ENCODE results near the gene CYBRD1. TPM values are rescaled to one million over a fixed set of nuclear protein-coding genes. Genes with fewer than 3 reads are reported as not detected.

CYBRD1 gene
- total and polyA plus RNA-seq, 10 of the 15 experiments (the other 5 are each of a cell fraction or from before 2014, with no cell fraction given), result 10.8 to 51.9 (median 29.6) TPM

DNA sequence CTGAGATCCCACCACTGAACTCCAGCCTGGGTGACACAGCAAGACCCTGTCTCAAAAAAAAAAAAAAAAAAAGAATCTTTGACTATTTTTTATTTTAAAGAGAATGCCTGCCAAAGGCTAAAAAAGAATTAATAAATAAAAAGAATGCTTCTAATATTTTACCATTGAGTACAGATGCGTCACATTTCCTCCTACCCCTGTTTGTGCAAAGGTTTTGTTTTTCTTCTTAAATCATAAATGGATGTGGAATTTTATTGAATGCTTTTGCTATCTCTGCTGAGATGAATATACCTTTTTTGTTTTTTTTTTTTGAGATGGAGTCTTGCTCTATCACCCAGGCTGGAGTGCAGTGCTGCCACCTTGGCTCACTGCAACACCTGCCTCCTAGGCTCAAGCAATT, 22.8 kb downstream of the CYBRD1 start:
- H4K20me1 ChIP-seq (ENCODE audit: control insufficient read depth, insufficient read depth), result no peaks in the 10 kb centered on the region
- H2AFZ ChIP-seq (ENCODE audit: control insufficient read depth, low read depth, low read length), result no peak overlapping the region
- POLR2A ChIA-PET, result interaction anchor here (0.6 to 0.7 kb wide), 4 partner anchors 21 to 535 kb away, joined by 4 to 8 read pairs (median 4); no protein-coding TSS in a partner anchor
- H3K27ac ChIP-seq (ENCODE audit: control insufficient read depth, insufficient read depth), result no peak overlapping the region
- 97% methylated on average over 1 of the region's 1 CpG for WGBS (ENCODE audit: insufficient coverage, insufficient replicate concordance, low lambda C conversion rate, missing lambda C conversion rate)
- SMC1A ChIA-PET (ENCODE audit: uncharacterized antibody, unreplicated experiment), result interaction anchor here (0.9 kb wide), 1 partner anchor 11 kb away, joined by 3 read pairs; no protein-coding TSS in a partner anchor
- TF ChIP-seq, protein P1, sequence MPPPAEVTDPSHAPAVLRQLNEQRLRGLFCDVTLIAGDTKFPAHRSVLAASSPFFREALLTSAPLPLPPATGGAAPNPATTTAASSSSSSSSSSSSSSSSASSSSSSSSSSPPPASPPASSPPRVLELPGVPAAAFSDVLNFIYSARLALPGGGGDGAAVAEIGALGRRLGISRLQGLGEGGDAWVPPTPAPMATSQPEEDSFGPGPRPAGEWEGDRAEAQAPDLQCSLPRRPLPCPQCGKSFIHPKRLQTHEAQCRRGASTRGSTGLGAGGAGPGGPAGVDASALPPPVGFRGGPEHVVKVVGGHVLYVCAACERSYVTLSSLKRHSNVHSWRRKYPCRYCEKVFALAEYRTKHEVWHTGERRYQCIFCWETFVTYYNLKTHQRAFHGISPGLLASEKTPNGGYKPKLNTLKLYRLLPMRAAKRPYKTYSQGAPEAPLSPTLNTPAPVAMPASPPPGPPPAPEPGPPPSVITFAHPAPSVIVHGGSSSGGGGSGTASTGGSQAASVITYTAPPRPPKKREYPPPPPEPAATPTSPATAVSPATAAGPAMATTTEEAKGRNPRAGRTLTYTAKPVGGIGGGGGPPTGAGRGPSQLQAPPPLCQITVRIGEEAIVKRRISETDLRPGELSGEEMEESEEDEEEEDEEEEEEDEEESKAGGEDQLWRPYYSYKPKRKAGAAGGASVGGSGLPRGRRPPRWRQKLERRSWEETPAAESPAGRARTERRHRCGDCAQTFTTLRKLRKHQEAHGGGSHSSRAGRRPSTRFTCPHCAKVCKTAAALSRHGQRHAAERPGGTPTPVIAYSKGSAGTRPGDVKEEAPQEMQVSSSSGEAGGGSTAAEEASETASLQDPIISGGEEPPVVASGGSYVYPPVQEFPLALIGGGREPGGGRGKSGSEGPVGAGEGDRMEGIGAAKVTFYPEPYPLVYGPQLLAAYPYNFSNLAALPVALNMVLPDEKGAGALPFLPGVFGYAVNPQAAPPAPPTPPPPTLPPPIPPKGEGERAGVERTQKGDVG (CRISPR knock-in tag; IDR thresholded peaks at IDR 0.05), result no peak
- H3K9ac ChIP-seq (ENCODE audit: control insufficient read depth, insufficient read depth, low read length), result no peak overlapping the region
- no peaks in the 10 kb centered on the region for H3K27me3 ChIP-seq (replicated peaks in 1 of 2; ENCODE audit: control insufficient read depth in 2 of 2, insufficient read depth in 2 of 2, low read length in 1 of 2)
- in situ Hi-C loops (cut with MboI), result no loop called here
- FAIRE-seq (no peak), ATAC-seq (no peak), DNase-seq (ENCODE audit: low read depth, low spot score) (no peak)
- intact Hi-C loops (cut with micrococcal nuclease; ENCODE audit: unreplicated experiment), result no loop called here
- H3K36me3 ChIP-seq (ENCODE audit: control insufficient read depth in 2 of 2, insufficient read depth in 2 of 2, low read length in 1 of 2), result peaks cover 0 to 6% of the 10 kb centered on the region in 2 experiments; a peak in 2 of 4 replicates
- no peaks in the 10 kb centered on the region for H3K9me3 ChIP-seq (replicated peaks; ENCODE audit: control insufficient read depth, insufficient read depth, low read length)
- H3K4me3 ChIP-seq, result no peak overlapping the region
- BruUV-seq (replicated peaks), result no TSS peak
- H3K4me2 ChIP-seq (ENCODE audit: control insufficient read depth, insufficient read depth), result no peak overlapping the region
- RAD21 ChIA-PET (ENCODE audit: unreplicated experiment), result no interaction called here
- peaks cover 21% of the 10 kb centered on the region for H3K4me1 ChIP-seq (ENCODE audit: control insufficient read depth, insufficient read depth, low read length)
- peaks cover 10% of the 10 kb centered on the region for H3K79me2 ChIP-seq (ENCODE audit: control insufficient read depth, insufficient read depth, low read length)
- CTCF ChIA-PET, result interaction anchor here (1.4 kb wide), 1 partner anchor 28 kb away, joined by 3 read pairs; no protein-coding TSS in a partner anchor

DNA sequence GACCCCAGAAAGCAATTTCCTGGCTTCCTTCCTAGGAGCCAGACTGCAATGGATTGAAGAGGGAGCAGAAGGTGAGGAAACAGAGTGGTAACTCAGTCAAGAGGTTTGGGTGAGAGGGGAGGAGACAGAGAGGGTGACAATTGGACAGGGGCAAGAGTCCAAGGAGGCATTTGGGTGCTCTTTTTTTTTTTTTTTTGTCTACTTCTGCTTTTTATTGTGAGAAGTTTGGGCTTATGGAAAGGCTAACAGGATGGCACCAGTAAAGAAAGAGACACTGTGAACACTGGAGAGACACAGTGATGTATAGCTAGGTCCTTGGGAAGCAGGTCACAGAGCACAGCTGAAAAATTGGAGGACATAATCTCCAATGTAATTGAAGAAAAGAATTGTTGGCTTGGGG, 25.0 kb downstream of the CYBRD1 start:
- no peaks in the 10 kb centered on the region for H4K20me1 ChIP-seq (ENCODE audit: control insufficient read depth, insufficient read depth)
- no TSS peak for BruUV-seq (replicated peaks)
- no peak overlapping the region for H2AFZ ChIP-seq (ENCODE audit: control insufficient read depth, low read depth, low read length)
- RAD21 ChIA-PET (ENCODE audit: unreplicated experiment), result no interaction called here
- peaks cover 10% of the 10 kb centered on the region; the same call in 1 of the 2 replicates for H3K4me1 ChIP-seq (ENCODE audit: control insufficient read depth, insufficient read depth, low read length)
- H3K4me3 ChIP-seq, result no peak overlapping the region
- POLR2A ChIA-PET, result interaction anchor here (0.7 to 1.0 kb wide), 2 partner anchors 16 to 369 kb away, joined by 3 read pairs; no protein-coding TSS in a partner anchor
- H3K9ac ChIP-seq (ENCODE audit: control insufficient read depth, insufficient read depth, low read length), result no peak overlapping the region
- no peaks in the 10 kb centered on the region for H3K27me3 ChIP-seq (replicated peaks in 1 of 2; ENCODE audit: control insufficient read depth in 2 of 2, insufficient read depth in 2 of 2, low read length in 1 of 2)
- FAIRE-seq (no peak), ATAC-seq (peak; percentile 54), DNase-seq (ENCODE audit: low read depth, low spot score) (no peak)
- no peaks in the 10 kb centered on the region for H3K9me3 ChIP-seq (replicated peaks; ENCODE audit: control insufficient read depth, insufficient read depth, low read length)
- peaks cover 0 to 2% of the 10 kb centered on the region in 2 experiments; a peak in 2 of 4 replicates for H3K36me3 ChIP-seq (ENCODE audit: control insufficient read depth in 2 of 2, insufficient read depth in 2 of 2, low read length in 1 of 2)
- in situ Hi-C loops (cut with MboI), result no loop called here
- intact Hi-C loops (cut with micrococcal nuclease; ENCODE audit: unreplicated experiment), result no loop called here
- H3K79me2 ChIP-seq (ENCODE audit: control insufficient read depth, insufficient read depth, low read length), result no peaks in the 10 kb centered on the region; the same call in 1 of the 2 replicates
- H3K27ac ChIP-seq (ENCODE audit: control insufficient read depth, insufficient read depth), result no peak overlapping the region
- SMC1A ChIA-PET (ENCODE audit: uncharacterized antibody, unreplicated experiment), result interaction anchor here (0.7 kb wide), 1 partner anchor 35 kb away, joined by 3 read pairs; no protein-coding TSS in a partner anchor
- CTCF ChIA-PET, result interaction anchor here (0.8 to 1.5 kb wide), 2 partner anchors 16 to 27 kb away, joined by 3 read pairs; no protein-coding TSS in a partner anchor
- H3K4me2 ChIP-seq (ENCODE audit: control insufficient read depth, insufficient read depth), result no peak overlapping the region
- TF ChIP-seq JUND (IDR thresholded peaks at IDR 0.05; ENCODE audit: low read depth, low read length) (no peak), CHD4 (IDR thresholded peaks at IDR 0.05) (no peak), FOXK2 (IDR thresholded peaks at IDR 0.05) (no peak), SMC3 (IDR thresholded peaks at IDR 0.05; ENCODE audit: borderline replicate concordance, low read length) (no peak), CBX3 (IDR thresholded peaks at IDR 0.05; ENCODE audit: borderline replicate concordance, low read depth) (no peak), SREBF2 (IDR thresholded peaks at IDR 0.05; ENCODE audit: low read length) (no peak), ASH2L (IDR thresholded peaks at IDR 0.05; ENCODE audit: borderline replicate concordance, low read depth) (no peak)
- TF ChIP-seq, protein P2, sequence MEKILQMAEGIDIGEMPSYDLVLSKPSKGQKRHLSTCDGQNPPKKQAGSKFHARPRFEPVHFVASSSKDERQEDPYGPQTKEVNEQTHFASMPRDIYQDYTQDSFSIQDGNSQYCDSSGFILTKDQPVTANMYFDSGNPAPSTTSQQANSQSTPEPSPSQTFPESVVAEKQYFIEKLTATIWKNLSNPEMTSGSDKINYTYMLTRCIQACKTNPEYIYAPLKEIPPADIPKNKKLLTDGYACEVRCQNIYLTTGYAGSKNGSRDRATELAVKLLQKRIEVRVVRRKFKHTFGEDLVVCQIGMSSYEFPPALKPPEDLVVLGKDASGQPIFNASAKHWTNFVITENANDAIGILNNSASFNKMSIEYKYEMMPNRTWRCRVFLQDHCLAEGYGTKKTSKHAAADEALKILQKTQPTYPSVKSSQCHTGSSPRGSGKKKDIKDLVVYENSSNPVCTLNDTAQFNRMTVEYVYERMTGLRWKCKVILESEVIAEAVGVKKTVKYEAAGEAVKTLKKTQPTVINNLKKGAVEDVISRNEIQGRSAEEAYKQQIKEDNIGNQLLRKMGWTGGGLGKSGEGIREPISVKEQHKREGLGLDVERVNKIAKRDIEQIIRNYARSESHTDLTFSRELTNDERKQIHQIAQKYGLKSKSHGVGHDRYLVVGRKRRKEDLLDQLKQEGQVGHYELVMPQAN (conservative IDR thresholded peaks at IDR 0.05), result no peak
